CD14-positive monocyte (primary cell): Measurements from ENCODE around the gene TMEM182. TPM values are rescaled to one million over a fixed set of nuclear protein-coding genes. Genes with fewer than 3 reads are reported as not detected.

ENCODE experiments used
- DNase-seq, 3 donors: peaks; one replicate each; pipeline ENCODE4 v3.0.0-alpha.2; 2011 to 2022
- H2AFZ ChIP-seq: 2 replicates; pipeline ENCODE4 v1.6.0; 2012; ENCODE audit warnings: mild to moderate bottlenecking, low read depth, low read length, inconsistent platforms; ENCODE audit not compliant: insufficient read depth, poor library complexity, severe bottlenecking
- H3K27ac ChIP-seq, 2 donors: 1 replicate in 1 of 2; 2 replicates in 1 of 2; pipeline ENCODE4 v1.5.1; 2012 to 2013; ENCODE audit warnings: low read length in 2 of 2, control low read depth in 1 of 2, inconsistent platforms in 1 of 2, low read depth in 1 of 2, mild to moderate bottlenecking in 1 of 2
- H3K27me3 ChIP-seq, 2 donors: one replicate each; pipeline versions ENCODE4 v1.6.0 to v1.6.1; 2011 to 2013; ENCODE audit warnings: low read length in 2 of 2; ENCODE audit not compliant: control insufficient read depth in 2 of 2, insufficient read depth in 2 of 2
- H3K36me3 ChIP-seq, 2 donors: replicated peaks in 1 of 2; 1 replicate in 1 of 2; 2 replicates in 1 of 2; pipeline versions ENCODE4 v1.5.1 to v1.6.1; 2012 to 2013; ENCODE audit warnings: low read length in 2 of 2, control low read depth in 1 of 2, inconsistent platforms in 1 of 2, mild to moderate bottlenecking in 1 of 2; ENCODE audit not compliant: insufficient read depth in 2 of 2, control insufficient read depth in 1 of 2
- H3K4me1 ChIP-seq, 2 donors: 1 replicate in 1 of 2; 2 replicates in 1 of 2; pipeline versions ENCODE4 v1.5.1 to v1.6.1; 2012 to 2013; ENCODE audit warnings: low read length in 2 of 2, control low read depth in 1 of 2, inconsistent platforms in 1 of 2, mild to moderate bottlenecking in 1 of 2, moderate library complexity in 1 of 2; ENCODE audit not compliant: insufficient read depth in 2 of 2, control insufficient read depth in 1 of 2
- H3K4me2 ChIP-seq: replicated peaks from 2 replicates; pipeline ENCODE3; 2012; ENCODE audit warnings: low read length, moderate library complexity, mild to moderate bottlenecking; ENCODE audit not compliant: poor library complexity, severe bottlenecking; ENCODE audit errors: extremely low read depth
- H3K4me3 ChIP-seq, 3 experiments: fragments of 200-600 bp in 1 of 3; sonication (generic) in 1 of 3; replicated peaks in 1 of 3; 1 replicate in 2 of 3; 2 replicates in 1 of 3; pipeline ENCODE4 v1.5.1; 2011 to 2013; ENCODE audit warnings: low read length in 3 of 3, mild to moderate bottlenecking in 3 of 3, control low read depth in 2 of 3, low read depth in 2 of 3, inconsistent platforms in 1 of 3, moderate library complexity in 1 of 3
- H3K79me2 ChIP-seq: 2 replicates; pipeline ENCODE4 v1.6.0; 2012; ENCODE audit warnings: mild to moderate bottlenecking, control low read depth, inconsistent platforms, low read length, moderate library complexity; ENCODE audit not compliant: insufficient read depth
- H3K9ac ChIP-seq: 2 replicates; pipeline ENCODE4 v1.6.0; 2017; ENCODE audit warnings: low read length, mild to moderate bottlenecking; ENCODE audit not compliant: insufficient read depth, poor library complexity, severe bottlenecking
- H3K9me3 ChIP-seq, 2 donors: replicated peaks in 1 of 2; 1 replicate in 1 of 2; 2 replicates in 1 of 2; pipeline versions ENCODE4 v1.5.1 to v1.6.1; 2012 to 2013; ENCODE audit warnings: low read length in 2 of 2, control low read depth in 1 of 2; ENCODE audit not compliant: control insufficient read depth in 1 of 2, insufficient read depth in 1 of 2
- H4K20me1 ChIP-seq: 2 replicates; pipeline ENCODE4 v1.6.0; 2012; ENCODE audit warnings: mild to moderate bottlenecking, low read length, control low read depth, moderate library complexity; ENCODE audit not compliant: insufficient read depth
- H3K27ac Mint-ChIP-seq, 7 donors: one replicate each; pipeline ENCODE4 v1.8.0; 2020; ENCODE audit warnings: mild to moderate bottlenecking in 7 of 7, mixed read lengths in 7 of 7, moderate library complexity in 6 of 7, inconsistent platforms in 2 of 7
- H3K27me3 Mint-ChIP-seq, 3 donors: one replicate each; pipeline ENCODE4 v1.8.0; 2021 to 2022; ENCODE audit warnings: low read depth in 3 of 3, mild to moderate bottlenecking in 3 of 3, mixed read lengths in 3 of 3, moderate library complexity in 3 of 3, inconsistent platforms in 1 of 3
- H3K36me3 Mint-ChIP-seq, 2 donors: one replicate each; pipeline ENCODE4 v1.8.0; 2020; ENCODE audit warnings: mixed read lengths in 2 of 2, inconsistent platforms in 1 of 2, mild to moderate bottlenecking in 1 of 2
- H3K4me1 Mint-ChIP-seq: one replicate; pipeline ENCODE4 v1.8.0; 2020; ENCODE audit warnings: mild to moderate bottlenecking, mixed read lengths
- H3K4me3 Mint-ChIP-seq, 2 donors: one replicate each; pipeline ENCODE4 v1.8.0; 2020; ENCODE audit warnings: mild to moderate bottlenecking in 2 of 2, mixed read lengths in 2 of 2, moderate library complexity in 1 of 2
- H3K9me3 Mint-ChIP-seq, 7 donors: one replicate each; pipeline ENCODE4 v1.8.0; 2020 to 2022; ENCODE audit warnings: mixed read lengths in 7 of 7, mild to moderate bottlenecking in 6 of 7, moderate library complexity in 6 of 7, inconsistent platforms in 2 of 7
- WGBS: methylation state at CpG from one replicate; pipeline ENCODE4 v1.1.5; 2013; ENCODE audit warnings: missing lambda C conversion rate; ENCODE audit not compliant: insufficient coverage; 5-methylcytosine and 5-hydroxymethylcytosine counted together
- intact Hi-C, 2 donors: fragments of 100-400 bp; cut with micrococcal nuclease; formaldehyde crosslinking; loops; one replicate each; pipeline versions ENCODE4 v1.15.0 to v1.15.1; 2023
- polyA plus RNA-seq, 3 donors: library from polyadenylated mRNA; depleted of rRNA in 1 of 3; unstranded in 2 of 3; stranded (reverse) in 1 of 3; fragments of 300-500 nt in 2 of 3; fragments of >200 nt in 1 of 3; fragmentation: Illumina TruSeq in 2 of 3; gene quantifications; 1 replicate in 2 of 3; 2 replicates in 1 of 3; pipeline ENCODE4 v1.2.3, GENCODE V29; 2012 to 2021
- TF ChIP-seq, protein P1 (sequence below): fragments of 200-600 bp; IDR thresholded peaks from one replicate; pipeline ENCODE4 v1.8.0; 2022; ENCODE audit warnings: antibody characterized with exemption, mild to moderate bottlenecking

TMEM182 gene
- polyA plus RNA-seq, 3 donors = 0.24 to 0.69 (median 0.28) TPM

- DNase-seq = no peak
- no peak overlapping the region for H3K4me3 ChIP-seq
- peaks cover 25 to 48% (median 40%) of the 10 kb centered on the region in 7 donors for H3K9me3 Mint-ChIP-seq
- H3K4me1 ChIP-seq = no peaks in the 10 kb centered on the region
- no peak overlapping the region for H2AFZ ChIP-seq
- peaks cover 0 to 2% (median 1%) of the 10 kb centered on the region in 3 donors for H3K27me3 Mint-ChIP-seq
- no peak overlapping the region for H3K27ac ChIP-seq
- peaks cover 15 to 19% of the 10 kb centered on the region in 2 donors for H3K36me3 Mint-ChIP-seq
- 100% methylated on average over 5 of the region's 5 CpGs for WGBS
- TF ChIP-seq, protein P1, sequence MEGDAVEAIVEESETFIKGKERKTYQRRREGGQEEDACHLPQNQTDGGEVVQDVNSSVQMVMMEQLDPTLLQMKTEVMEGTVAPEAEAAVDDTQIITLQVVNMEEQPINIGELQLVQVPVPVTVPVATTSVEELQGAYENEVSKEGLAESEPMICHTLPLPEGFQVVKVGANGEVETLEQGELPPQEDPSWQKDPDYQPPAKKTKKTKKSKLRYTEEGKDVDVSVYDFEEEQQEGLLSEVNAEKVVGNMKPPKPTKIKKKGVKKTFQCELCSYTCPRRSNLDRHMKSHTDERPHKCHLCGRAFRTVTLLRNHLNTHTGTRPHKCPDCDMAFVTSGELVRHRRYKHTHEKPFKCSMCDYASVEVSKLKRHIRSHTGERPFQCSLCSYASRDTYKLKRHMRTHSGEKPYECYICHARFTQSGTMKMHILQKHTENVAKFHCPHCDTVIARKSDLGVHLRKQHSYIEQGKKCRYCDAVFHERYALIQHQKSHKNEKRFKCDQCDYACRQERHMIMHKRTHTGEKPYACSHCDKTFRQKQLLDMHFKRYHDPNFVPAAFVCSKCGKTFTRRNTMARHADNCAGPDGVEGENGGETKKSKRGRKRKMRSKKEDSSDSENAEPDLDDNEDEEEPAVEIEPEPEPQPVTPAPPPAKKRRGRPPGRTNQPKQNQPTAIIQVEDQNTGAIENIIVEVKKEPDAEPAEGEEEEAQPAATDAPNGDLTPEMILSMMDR = no peak
- no peaks in the 10 kb centered on the region for H3K79me2 ChIP-seq
- no peaks in the 10 kb centered on the region for H4K20me1 ChIP-seq
- H3K9ac ChIP-seq = no peak overlapping the region
- intact Hi-C loops = no loop called here
- peaks cover 4% of the 10 kb centered on the region for H3K4me1 Mint-ChIP-seq
- no peaks in the 10 kb centered on the region for H3K36me3 ChIP-seq
- H3K4me3 Mint-ChIP-seq = no peak overlapping the region
- H3K4me2 ChIP-seq = no peak overlapping the region
- peaks cover 34 to 39% of the 10 kb centered on the region in 2 donors for H3K9me3 ChIP-seq
- no peaks in the 10 kb centered on the region for H3K27me3 ChIP-seq
- H3K27ac Mint-ChIP-seq = no peak overlapping the region
Observed at GRCh38 chr2:102803897-102804217, 42.0 kb downstream of the TMEM182 start.

GRCh38 chr2:102806250-102806837, 44.5 kb downstream of the TMEM182 start:
- intact Hi-C loops = no loop called here
- H3K4me3 ChIP-seq = no peak overlapping the region
- H3K9me3 ChIP-seq = peaks cover 14 to 22% of the 10 kb centered on the region in 2 donors
- H3K4me1 ChIP-seq = no peaks in the 10 kb centered on the region
- H3K9ac ChIP-seq = no peak overlapping the region
- H3K79me2 ChIP-seq = no peaks in the 10 kb centered on the region
- peak; percentile 2 to 15 (median 4) for DNase-seq
- no peak overlapping the region for H2AFZ ChIP-seq
- no peaks in the 10 kb centered on the region for H3K36me3 ChIP-seq
- no peak overlapping the region for H3K27ac ChIP-seq
- H4K20me1 ChIP-seq = no peaks in the 10 kb centered on the region
- no peak overlapping the region for H3K27ac Mint-ChIP-seq
- H3K27me3 ChIP-seq = no peaks in the 10 kb centered on the region
- no peak overlapping the region for H3K4me3 Mint-ChIP-seq
- 73% methylated on average over 5 of the region's 9 CpGs for WGBS
- peaks cover 0 to 2% (median 1%) of the 10 kb centered on the region in 3 donors for H3K27me3 Mint-ChIP-seq
- no peak overlapping the region for H3K4me2 ChIP-seq
- peaks cover 10 to 24% (median 18%) of the 10 kb centered on the region in 7 donors for H3K9me3 Mint-ChIP-seq
- peaks cover 4% of the 10 kb centered on the region for H3K4me1 Mint-ChIP-seq
- H3K36me3 Mint-ChIP-seq = peaks cover 7 to 8% of the 10 kb centered on the region in 2 donors
- TF ChIP-seq, protein P1 = peak; percentile 80
